GM23248 (cell line): ENCODE data around the gene MYO18B. TPM values are rescaled to one million over a fixed set of nuclear protein-coding genes. Genes with fewer than 3 reads are reported as not detected.

Experiments
- DNase-seq: peaks from one replicate; pipeline ENCODE4 v3.0.0-alpha.2; 2015
- H2AFZ ChIP-seq: fragments of 200-600 bp; sonication (generic); 2 replicates; pipeline ENCODE4 v1.6.1; 2016; ENCODE audit warnings: antibody characterized with exemption
- H3F3A ChIP-seq: fragments of 200-600 bp; sonication (generic); 2 replicates; pipeline ENCODE4 v1.6.1; 2016; ENCODE audit warnings: mild to moderate bottlenecking, antibody characterized with exemption, mixed run types; ENCODE audit not compliant: insufficient read depth
- H3K27ac ChIP-seq: fragments of 200-600 bp; sonication (generic); 2 replicates; pipeline ENCODE4 v1.5.1; 2016; ENCODE audit warnings: mild to moderate bottlenecking
- H3K27me3 ChIP-seq: fragments of 200-600 bp; sonication (generic); replicated peaks from 2 replicates; pipeline ENCODE4 v1.6.1; 2016; ENCODE audit warnings: mild to moderate bottlenecking; ENCODE audit not compliant: insufficient read depth
- H3K36me3 ChIP-seq: fragments of 200-600 bp; sonication (generic); 2 replicates; pipeline ENCODE4 v1.6.1; 2016; ENCODE audit warnings: low read depth, mild to moderate bottlenecking
- H3K4me1 ChIP-seq: fragments of 200-600 bp; sonication (generic); 2 replicates; pipeline ENCODE4 v1.6.1; 2016; ENCODE audit warnings: mild to moderate bottlenecking; ENCODE audit not compliant: insufficient read depth
- H3K4me2 ChIP-seq: fragments of 200-600 bp; sonication (generic); one replicate; pipeline ENCODE4 v1.6.1; 2016; ENCODE audit warnings: mild to moderate bottlenecking; ENCODE audit not compliant: unreplicated experiment
- H3K4me3 ChIP-seq: fragments of 200-600 bp; sonication (generic); 2 replicates; pipeline ENCODE4 v1.5.1; 2016; ENCODE audit warnings: mild to moderate bottlenecking
- H3K79me2 ChIP-seq: fragments of 200-600 bp; sonication (generic); 2 replicates; pipeline ENCODE4 v1.6.1; 2016; ENCODE audit warnings: mild to moderate bottlenecking; ENCODE audit not compliant: insufficient read depth
- H3K9ac ChIP-seq: fragments of 200-600 bp; sonication (generic); 2 replicates; pipeline ENCODE4 v1.6.1; 2016; ENCODE audit warnings: mild to moderate bottlenecking
- H3K9me2 ChIP-seq: fragments of 200-600 bp; sonication (generic); 2 replicates; pipeline ENCODE4 v1.6.1; 2016; ENCODE audit warnings: mixed run types, mild to moderate bottlenecking, moderate library complexity; ENCODE audit not compliant: insufficient read depth
- H3K9me3 ChIP-seq: fragments of 200-600 bp; sonication (generic); one replicate; pipeline ENCODE4 v1.6.1; 2017; ENCODE audit warnings: low read depth
- H4K20me1 ChIP-seq: fragments of 200-600 bp; sonication (generic); 2 replicates; pipeline ENCODE4 v1.6.0; 2016; ENCODE audit not compliant: insufficient read depth
- EZH2 ChIP-seq: fragments of 200-600 bp; sonication (generic); IDR thresholded peaks from 2 replicates; pipeline ENCODE4 v1.6.1; 2018; ENCODE audit warnings: antibody characterized with exemption, mild to moderate bottlenecking; ENCODE audit not compliant: insufficient read depth, poor library complexity, severe bottlenecking
- EZH2phosphoT487 ChIP-seq: fragments of 200-600 bp; sonication (generic); IDR thresholded peaks from 2 replicates; pipeline ENCODE4 v1.6.1; 2018; ENCODE audit warnings: antibody characterized with exemption, moderate library complexity, mild to moderate bottlenecking, low read depth; ENCODE audit not compliant: insufficient read depth
- WGBS, 2 experiments: methylation state at CpG; one replicate each; pipeline ENCODE4 v1.1.6; 2015 to 2017; ENCODE audit warnings: low lambda C conversion rate in 2 of 2, low coverage in 1 of 2; ENCODE audit errors: missing lambda C conversion rate in 2 of 2; 5-methylcytosine and 5-hydroxymethylcytosine counted together
- in situ Hi-C: fragments of 300-500 bp; cut with MboI; formaldehyde crosslinking; loops from 2 replicates; pipeline ENCODE4 v1.15.0; 2020
- polyA plus RNA-seq: library from polyadenylated mRNA; unstranded; fragments of >200 nt; fragmentation: Nextera tagmentation; extraction: Ambion mirVana; gene quantifications from 2 replicates; pipeline ENCODE4 v1.2.1, GENCODE V29; 2016
- total RNA-seq: library from RNA; depleted of rRNA; stranded (reverse); fragments of >200 nt; shearing (Covaris generic); gene quantifications from 2 replicates; pipeline ENCODE4 v1.2.3, GENCODE V29; 2014

MYO18B gene
- total and polyA plus RNA-seq, 2 experiments from 2014 or later = not detected

GRCh38 chr22:25770333-25770732 is 28.3 kb downstream of the MYO18B start:
- Histone ChIP-seq H3K4me3 (no peak overlapping the region), H3K4me2 (no peak overlapping the region), H2AFZ (no peak overlapping the region), H4K20me1 (no peaks in the 10 kb centered on the region), H3K27me3 (no peaks in the 10 kb centered on the region), H3K36me3 (no peaks in the 10 kb centered on the region), H3K9me2 (no peaks in the 10 kb centered on the region), H3F3A (no peaks in the 10 kb centered on the region), H3K27ac (no peak overlapping the region), H3K4me1 (no peaks in the 10 kb centered on the region), H3K9ac (no peak overlapping the region), H3K9me3 (no peaks in the 10 kb centered on the region), H3K79me2 (no peaks in the 10 kb centered on the region)
- DNase-seq = no peak
- in situ Hi-C loops = loop anchor here (5.0 kb wide), 1 partner anchor 318 kb away; no protein-coding TSS in a partner anchor
- TF ChIP-seq EZH2 (no peak), EZH2phosphoT487 (no peak)
- WGBS, 2 experiments = 67 to 76% methylated on average over 4 of the region's 4 CpGs

GRCh38 chr22:25772288-25772687 is 30.3 kb downstream of the MYO18B start:
- Histone ChIP-seq H3F3A (no peaks in the 10 kb centered on the region), H3K9me3 (no peaks in the 10 kb centered on the region), H2AFZ (no peak overlapping the region), H3K36me3 (no peaks in the 10 kb centered on the region), H4K20me1 (no peaks in the 10 kb centered on the region), H3K79me2 (no peaks in the 10 kb centered on the region), H3K27me3 (no peaks in the 10 kb centered on the region), H3K9me2 (no peaks in the 10 kb centered on the region), H3K4me3 (no peak overlapping the region), H3K9ac (no peak overlapping the region), H3K4me1 (no peaks in the 10 kb centered on the region), H3K27ac (no peak overlapping the region), H3K4me2 (no peak overlapping the region)
- 62 to 65% methylated on average over 8 to 9 of the region's 9 CpGs for WGBS, 2 experiments
- TF ChIP-seq EZH2phosphoT487 = no peak
- TF ChIP-seq EZH2 = no peak
- no peak for DNase-seq
- in situ Hi-C loops = loop anchor here (5.0 kb wide), 1 partner anchor 320 kb away; no protein-coding TSS in a partner anchor

DNA sequence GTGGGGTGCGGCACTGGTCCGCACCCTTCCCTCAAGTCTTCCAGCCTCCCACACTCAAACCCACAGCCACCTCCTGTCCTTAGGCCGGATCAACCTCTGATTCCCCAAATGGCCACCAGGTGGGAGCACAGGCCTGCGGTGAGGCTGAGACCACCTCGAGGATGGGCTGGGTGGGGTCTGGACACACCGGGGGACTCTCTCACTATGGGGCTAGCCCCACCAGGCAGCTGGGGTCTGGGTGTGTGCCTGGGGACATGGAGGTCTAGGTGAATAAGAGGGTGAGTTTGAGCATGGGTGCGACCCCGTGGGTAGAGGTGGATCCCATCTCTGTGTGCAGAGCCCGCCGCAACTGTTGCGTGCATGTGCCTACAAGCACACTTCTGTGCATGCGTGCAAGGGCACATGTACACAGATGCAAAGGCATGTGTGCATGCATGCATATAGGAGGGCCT is 32.6 kb downstream of the MYO18B start:
- no peak overlapping the region for H3K27ac ChIP-seq
- no peaks in the 10 kb centered on the region for H3K27me3 ChIP-seq
- TF ChIP-seq EZH2phosphoT487 (no peak), EZH2 (no peak)
- no peaks in the 10 kb centered on the region for H3K79me2 ChIP-seq
- no peaks in the 10 kb centered on the region for H3K9me2 ChIP-seq
- whole genome bisulfite sequencing, 2 experiments = 56 to 58% methylated on average over 11 to 12 of the region's 12 CpGs
- H3K9me3 ChIP-seq = no peaks in the 10 kb centered on the region
- H3K9ac ChIP-seq = no peak overlapping the region
- H3K4me1 ChIP-seq = no peaks in the 10 kb centered on the region
- in situ Hi-C loops = loop anchor here (5.0 kb wide), 1 partner anchor 322 kb away; no protein-coding TSS in a partner anchor
- no peaks in the 10 kb centered on the region for H4K20me1 ChIP-seq
- H3K4me3 ChIP-seq = no peak overlapping the region
- DNase-seq = peak; percentile 18
- H2AFZ ChIP-seq = no peak overlapping the region
- no peak overlapping the region for H3K4me2 ChIP-seq
- H3F3A ChIP-seq = no peaks in the 10 kb centered on the region
- no peaks in the 10 kb centered on the region for H3K36me3 ChIP-seq

- 35 to 47% methylated on average over 7 to 8 of the region's 8 CpGs for WGBS, 2 experiments
- no peaks in the 10 kb centered on the region for H3K27me3 ChIP-seq
- TF ChIP-seq EZH2phosphoT487 (no peak), EZH2 (no peak)
- no peaks in the 10 kb centered on the region for H3K36me3 ChIP-seq
- H3K4me3 ChIP-seq = no peak overlapping the region
- in situ Hi-C loops = no loop called here
- H3K9ac ChIP-seq = no peak overlapping the region
- H3K27ac ChIP-seq = no peak overlapping the region
- DNase-seq = peak; percentile 27
- H3K4me1 ChIP-seq = no peaks in the 10 kb centered on the region
- H2AFZ ChIP-seq = no peak overlapping the region
- H3K9me3 ChIP-seq = no peaks in the 10 kb centered on the region
- H3K4me2 ChIP-seq = no peak overlapping the region
- no peaks in the 10 kb centered on the region for H3F3A ChIP-seq
- no peaks in the 10 kb centered on the region for H3K79me2 ChIP-seq
- no peaks in the 10 kb centered on the region for H3K9me2 ChIP-seq
- no peaks in the 10 kb centered on the region for H4K20me1 ChIP-seq
Observed at GRCh38 chr22:25775531-25775930, 33.5 kb downstream of the MYO18B start.

DNA sequence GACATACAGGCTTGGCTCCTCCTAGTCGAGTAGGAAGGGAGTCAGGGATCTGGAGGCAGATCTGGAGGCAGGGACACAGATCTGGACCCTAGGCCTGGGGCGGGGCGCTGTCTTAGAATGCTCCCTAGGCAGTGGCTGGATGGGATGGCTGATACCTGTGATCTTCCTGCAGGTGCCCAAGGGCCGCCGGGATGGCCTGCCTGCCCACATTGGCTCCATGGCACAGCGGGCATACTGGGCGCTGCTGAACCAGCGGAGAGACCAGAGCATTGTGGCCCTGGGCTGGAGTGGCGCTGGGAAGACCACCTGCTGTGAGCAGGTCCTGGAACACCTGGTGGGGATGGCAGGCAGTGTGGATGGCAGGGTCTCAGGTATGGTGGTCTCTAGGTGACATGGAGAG is 35.4 kb downstream of the MYO18B start:
- H3K27me3 ChIP-seq = no peaks in the 10 kb centered on the region
- H3F3A ChIP-seq = no peaks in the 10 kb centered on the region
- no peak for DNase-seq
- no peak overlapping the region for H2AFZ ChIP-seq
- H3K79me2 ChIP-seq = no peaks in the 10 kb centered on the region
- no peaks in the 10 kb centered on the region for H3K36me3 ChIP-seq
- no peaks in the 10 kb centered on the region for H3K9me3 ChIP-seq
- H3K4me1 ChIP-seq = no peaks in the 10 kb centered on the region
- H3K9ac ChIP-seq = no peak overlapping the region
- no peak overlapping the region for H3K27ac ChIP-seq
- TF ChIP-seq EZH2 = no peak
- TF ChIP-seq EZH2phosphoT487 = no peak
- 69 to 70% methylated on average over 9 of the region's 9 CpGs for WGBS, 2 experiments
- no peak overlapping the region for H3K4me2 ChIP-seq
- in situ Hi-C loops = no loop called here
- H4K20me1 ChIP-seq = no peaks in the 10 kb centered on the region
- no peaks in the 10 kb centered on the region for H3K9me2 ChIP-seq
- H3K4me3 ChIP-seq = no peak overlapping the region
